A549 (cell line): Measurements from ENCODE around the gene PRKCE.

Source experiments
- POLR2A ChIP-seq: IDR thresholded peaks from 2 replicates; pipeline ENCODE4 v1.6.1; 2012; ENCODE audit warnings: mild to moderate bottlenecking, low read length
- SREBF2 ChIP-seq: fragments of 450-650 bp; IDR thresholded peaks from 2 replicates; pipeline ENCODE4 v1.6.1; 2014; ENCODE audit warnings: mild to moderate bottlenecking, moderate library complexity
- ZC3H11A ChIP-seq: fragments of 450-650 bp; IDR thresholded peaks from 2 replicates; pipeline ENCODE4 v1.6.1; 2014; ENCODE audit warnings: antibody characterized with exemption, mild to moderate bottlenecking

- TF ChIP-seq ZC3H11A (no peak), POLR2A (no peak), SREBF2 (no peak)
Observed at GRCh38 chr2:45690231-45690630, 38.8 kb downstream of the PRKCE start.
